GM12875 (cell line): Measurements from ENCODE around the gene LPAR5.

Source experiments
- H3K4me3 ChIP-seq: one replicate; pipeline ENCODE4 v1.5.1; 2011; ENCODE audit warnings: low read depth, low read length, control low read depth
- TF ChIP-seq, protein P1 (sequence below): IDR thresholded peaks from 2 replicates; pipeline ENCODE4 v1.5.1; 2011; ENCODE audit warnings: low read depth, mild to moderate bottlenecking, control low read depth, inconsistent platforms, low read length, moderate library complexity, borderline replicate concordance; ENCODE audit not compliant: insufficient read depth

Gene LPAR5

DNA sequence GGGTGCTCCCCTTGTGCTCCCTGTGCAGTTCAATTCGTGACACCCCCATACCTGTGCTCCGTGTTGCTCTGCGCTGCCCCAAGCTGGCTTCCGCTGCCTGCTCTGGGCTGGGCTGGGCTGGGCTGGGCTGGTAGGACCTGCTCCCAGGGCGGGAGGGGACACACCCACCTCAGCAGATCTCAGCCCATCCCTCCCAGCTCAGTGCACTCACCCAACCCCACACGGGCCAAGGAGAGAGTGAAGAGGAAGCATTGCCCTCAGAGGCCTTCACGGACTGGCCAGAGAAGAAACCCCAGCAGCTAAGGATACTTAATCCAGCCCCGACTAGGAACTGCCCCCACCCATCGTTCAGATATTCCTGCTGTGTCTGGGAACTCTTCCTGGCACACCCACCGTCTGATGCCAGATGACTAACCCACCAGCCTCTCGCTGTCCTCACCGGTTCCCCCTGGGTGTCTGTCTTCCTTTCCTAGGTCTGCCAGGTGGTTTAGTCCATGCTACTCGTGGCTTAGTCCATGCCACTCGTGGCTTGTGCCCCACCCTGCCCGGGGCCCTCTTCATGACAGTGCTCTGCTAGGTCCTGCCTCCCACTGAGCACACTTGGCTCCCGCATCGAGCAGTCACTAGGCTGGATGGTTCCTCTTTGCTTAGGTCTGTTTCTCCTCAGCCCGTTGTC is at the start of gene LPAR5:
TSS of gene LPAR5 (minus strand) at position 104 of the 676 bp plus-strand sequence. CDS start 14,711 bp downstream, outside the sequence.
- H3K4me3 ChIP-seq: peak within 1 kb of the TSS; percentile 48

DNA sequence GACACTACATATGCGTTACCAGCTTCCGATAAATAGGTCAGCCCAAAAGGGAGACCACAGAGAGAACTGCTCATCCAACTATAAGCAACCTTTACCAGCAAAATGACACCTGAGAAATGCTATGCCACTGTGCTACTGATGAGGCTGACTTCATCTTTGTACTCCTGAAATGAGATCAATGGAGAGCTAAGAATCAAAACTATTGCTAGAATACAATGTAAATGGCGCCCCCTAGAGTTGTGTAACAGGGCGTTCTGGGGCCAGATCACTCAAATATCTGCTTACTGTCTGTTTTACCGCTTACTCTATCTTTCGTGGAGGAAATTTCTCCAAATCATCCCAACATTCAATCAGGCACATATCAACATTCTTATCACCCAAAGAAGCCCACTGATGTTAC is 48.9 kb upstream of the LPAR5 start:
- H3K4me3 ChIP-seq: no peak overlapping the region
- TF ChIP-seq, protein P1, sequence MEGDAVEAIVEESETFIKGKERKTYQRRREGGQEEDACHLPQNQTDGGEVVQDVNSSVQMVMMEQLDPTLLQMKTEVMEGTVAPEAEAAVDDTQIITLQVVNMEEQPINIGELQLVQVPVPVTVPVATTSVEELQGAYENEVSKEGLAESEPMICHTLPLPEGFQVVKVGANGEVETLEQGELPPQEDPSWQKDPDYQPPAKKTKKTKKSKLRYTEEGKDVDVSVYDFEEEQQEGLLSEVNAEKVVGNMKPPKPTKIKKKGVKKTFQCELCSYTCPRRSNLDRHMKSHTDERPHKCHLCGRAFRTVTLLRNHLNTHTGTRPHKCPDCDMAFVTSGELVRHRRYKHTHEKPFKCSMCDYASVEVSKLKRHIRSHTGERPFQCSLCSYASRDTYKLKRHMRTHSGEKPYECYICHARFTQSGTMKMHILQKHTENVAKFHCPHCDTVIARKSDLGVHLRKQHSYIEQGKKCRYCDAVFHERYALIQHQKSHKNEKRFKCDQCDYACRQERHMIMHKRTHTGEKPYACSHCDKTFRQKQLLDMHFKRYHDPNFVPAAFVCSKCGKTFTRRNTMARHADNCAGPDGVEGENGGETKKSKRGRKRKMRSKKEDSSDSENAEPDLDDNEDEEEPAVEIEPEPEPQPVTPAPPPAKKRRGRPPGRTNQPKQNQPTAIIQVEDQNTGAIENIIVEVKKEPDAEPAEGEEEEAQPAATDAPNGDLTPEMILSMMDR: peak; percentile 46; the same call in 1 of the 2 replicates

More for the DNA sequence above, at the start of gene LPAR5:
- TF ChIP-seq, protein P1: no peak

DNA sequence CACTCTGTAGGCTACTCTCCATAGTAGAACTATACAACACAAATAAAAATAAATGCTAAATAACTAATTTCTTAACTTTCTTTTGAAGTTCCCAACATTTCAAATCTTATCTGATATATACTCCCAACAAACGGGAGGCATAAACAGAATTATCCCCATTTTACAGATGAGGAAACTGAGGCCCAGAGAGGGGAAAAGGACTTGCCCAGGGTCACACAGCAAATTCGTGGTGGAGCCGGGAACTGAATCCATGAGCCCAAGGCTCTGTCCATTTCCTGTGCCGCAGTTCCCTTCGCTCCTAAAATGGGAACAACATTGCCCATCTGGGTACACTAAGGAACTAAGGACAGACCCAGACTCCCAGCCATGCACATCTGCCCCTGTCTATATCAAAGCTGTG is 41.2 kb upstream of the LPAR5 start:
- TF ChIP-seq, protein P1: no peak
- no peak overlapping the region for H3K4me3 ChIP-seq

DNA sequence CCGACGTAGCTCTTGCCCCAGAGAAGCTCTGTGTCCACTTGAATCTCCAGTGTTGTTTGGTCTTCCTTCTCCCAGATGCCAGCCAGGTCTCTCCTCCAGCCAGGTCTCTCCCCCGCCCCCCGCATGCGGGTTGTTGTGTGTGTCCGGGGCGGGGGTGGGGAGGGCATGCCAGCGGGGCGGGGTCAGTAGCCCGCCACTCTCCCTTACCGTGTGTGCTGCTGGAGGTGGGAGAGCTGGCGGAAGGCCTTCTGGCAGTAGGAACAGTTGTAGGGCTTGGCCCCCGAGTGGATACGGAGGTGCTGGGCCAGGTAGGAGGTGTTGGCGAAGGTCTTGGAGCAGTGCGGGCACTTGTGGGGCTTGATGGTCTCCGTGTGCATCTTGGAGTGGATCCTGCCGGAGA is 36.4 kb upstream of the LPAR5 start:
- TF ChIP-seq, protein P1: no peak
- H3K4me3 ChIP-seq: no peak overlapping the region

DNA sequence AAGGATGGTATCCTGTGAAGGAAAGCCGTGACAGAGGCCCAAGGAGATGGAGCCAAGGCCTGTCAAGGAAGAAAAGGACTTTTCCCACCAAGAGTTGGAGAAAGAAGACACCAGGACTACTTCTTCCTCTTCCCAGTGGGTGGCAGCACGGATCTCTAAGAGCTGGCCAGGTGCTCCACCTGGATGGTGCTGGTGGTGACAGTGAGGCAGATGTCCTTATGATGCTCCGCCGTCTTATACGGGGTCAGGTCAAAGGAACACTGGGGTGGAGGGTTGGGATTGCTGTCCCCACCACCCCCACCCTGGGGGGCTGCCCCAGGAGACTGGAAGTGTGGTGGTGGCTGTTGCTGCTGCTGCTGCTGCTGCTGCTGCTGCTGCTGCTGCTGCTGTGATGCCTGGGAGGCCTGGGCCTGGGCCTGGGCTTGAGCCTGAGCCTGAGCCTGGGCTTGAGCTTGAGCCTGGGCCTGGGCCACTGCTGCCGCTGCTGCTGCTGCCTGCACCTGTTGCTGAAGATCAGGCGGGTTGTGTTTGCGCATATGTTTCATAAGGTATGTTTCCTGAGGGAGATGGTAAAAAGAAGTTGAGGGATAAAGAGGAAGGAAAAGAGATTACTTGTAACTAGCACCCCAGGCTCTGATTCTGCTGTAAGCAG is 31.9 kb upstream of the LPAR5 start:
- TF ChIP-seq, protein P1: no peak

DNA sequence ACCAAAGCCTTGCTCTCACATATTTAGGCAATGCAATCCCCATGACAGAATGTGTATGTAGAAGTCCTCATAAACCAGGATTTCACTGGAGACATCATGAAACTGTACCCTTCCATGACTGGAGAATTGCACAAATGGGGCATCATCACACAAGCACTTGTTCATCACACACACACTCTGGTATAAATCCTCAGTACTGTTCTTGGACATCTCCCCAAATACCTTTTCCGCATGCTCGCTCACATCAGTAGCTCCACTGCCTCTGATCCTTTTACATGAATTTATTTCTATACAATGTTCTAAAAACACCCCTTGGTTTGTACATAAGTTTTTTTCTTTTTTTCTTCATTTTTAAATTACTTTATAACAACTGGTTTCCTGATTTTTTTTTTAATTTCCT is 30.5 kb upstream of the LPAR5 start:
- H3K4me3 ChIP-seq: no peak overlapping the region
- TF ChIP-seq, protein P1: no peak

More for the DNA sequence above, 31.9 kb upstream of the LPAR5 start:
- H3K4me3 ChIP-seq: no peak overlapping the region

DNA sequence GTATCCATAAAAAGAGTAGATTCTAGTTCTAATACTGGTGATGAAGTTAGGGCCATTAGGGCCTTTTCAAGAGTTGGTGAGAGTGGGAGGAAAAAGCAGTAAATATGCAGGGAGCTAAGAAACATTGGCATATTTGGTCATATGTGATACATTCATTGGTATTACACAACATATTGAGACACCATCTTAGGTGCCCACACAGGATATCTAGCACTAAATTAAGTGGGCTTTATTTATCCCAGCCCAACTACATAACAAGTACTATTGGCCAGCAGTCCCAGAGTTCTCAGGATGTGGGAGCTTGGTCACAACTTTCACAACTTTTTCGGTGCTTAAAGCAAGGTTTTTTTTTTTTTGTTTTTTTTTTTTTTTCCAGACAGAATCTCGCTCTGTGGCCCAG is 29.1 kb upstream of the LPAR5 start:
- TF ChIP-seq, protein P1: no peak
- no peak overlapping the region for H3K4me3 ChIP-seq
